IPS DF 4.7 (cell line): ENCODE results near the gene CGB5.
"Not testable (repeated sequence)": the region's sequence is repeated elsewhere in the genome, so short reads cannot be mapped to it uniquely, and the experiment has no call there.

ENCODE experiments used
- DNase-seq: peaks from one replicate; pipeline ENCODE4 v3.0.0-alpha.2; 2013; ENCODE audit warnings: low spot score; ENCODE audit errors: extremely low read depth

The CGB5 gene

GRCh38 chr19:49056902-49057596 lies 13.4 kb downstream of the CGB5 start:
- not testable (repeated sequence) for DNase-seq

- DNase-seq: no peak
Measured at GRCh38 chr19:49057636-49058234, 14.1 kb downstream of the CGB5 start, which contains the start of gene CGB7. Gene CGB7 (minus strand): TSS chr19:49057749. CDS start chr19:49055375, 2,374 bp downstream.

GRCh38 chr19:49058562-49058961 lies 14.9 kb downstream of the CGB5 start:
- no peak for DNase-seq

GRCh38 chr19:49059053-49059452 lies 15.4 kb downstream of the CGB5 start:
- no peak for DNase-seq

GRCh38 chr19:49061000-49061399 lies 17.4 kb downstream of the CGB5 start:
- DNase-seq: no peak

- no peak for DNase-seq
Measured at GRCh38 chr19:49061445-49061844, 17.8 kb downstream of the CGB5 start.

GRCh38 chr19:49064029-49064629 lies 20.5 kb downstream of the CGB5 start:
- no peak for DNase-seq

- DNase-seq: no peak
Measured at GRCh38 chr19:49064768-49065611, 21.3 kb downstream of the CGB5 start, which contains the start of gene NTF4. Gene NTF4 (minus strand): TSS chr19:49064818. CDS start chr19:49061997, 2,821 bp downstream.

GRCh38 chr19:49065905-49066512 lies 22.4 kb downstream of the CGB5 start:
- DNase-seq: no peak

GRCh38 chr19:49067554-49067953 lies 23.9 kb downstream of the CGB5 start:
- no peak for DNase-seq

- DNase-seq: no peak
Measured at GRCh38 chr19:49069026-49069425, 25.4 kb downstream of the CGB5 start.

GRCh38 chr19:49070416-49070815 lies 26.8 kb downstream of the CGB5 start:
- DNase-seq: no peak

- no peak for DNase-seq
Measured at GRCh38 chr19:49071860-49072547, 28.4 kb downstream of the CGB5 start.

- DNase-seq: no peak
Measured at GRCh38 chr19:49073514-49074378, 30.1 kb downstream of the CGB5 start.

- not testable (repeated sequence) for DNase-seq
Measured at GRCh38 chr19:49074869-49075268, 31.2 kb downstream of the CGB5 start.

- DNase-seq: no peak
Measured at GRCh38 chr19:49080392-49080791, 36.7 kb downstream of the CGB5 start.

GRCh38 chr19:49081273-49081672 lies 37.6 kb downstream of the CGB5 start:
- no peak for DNase-seq

GRCh38 chr19:49084206-49085019 lies 40.8 kb downstream of the CGB5 start:
- no peak for DNase-seq
